Panc1 (cell line): ENCODE measurements around the gene RAP2A. TPM values are rescaled to one million over a fixed set of nuclear protein-coding genes. Genes with fewer than 3 reads are reported as not detected.

Experiments used
- ATAC-seq: fragments of 200-7000 bp; cut with Tn5 transposase; 2 replicates; pipeline ENCODE4 v1.9.1; 2020; ENCODE audit warnings: mild to moderate bottlenecking, moderate library complexity
- BruUV-seq: library from RNA; stranded (reverse); fragments of 400-500 nt; replicated peaks from 2 replicates; lab custom pipeline; 2021; lab: Mats Ljungman, UMichigan
- CTCF ChIA-PET: fragments of 300-600 bp; sonication (Branson Sonifier 250); formaldehyde crosslinking; loops from one replicate; lab custom pipeline; 2022; ENCODE audit warnings: antibody characterized with exemption; lab: Charles Lee
- POLR2A ChIA-PET: fragments of 300-600 bp; sonication (Branson Sonifier 250); formaldehyde crosslinking; loops from one replicate; lab custom pipeline; 2022; ENCODE audit warnings: antibody characterized with exemption; lab: Charles Lee
- DNase-seq: peaks from one replicate; pipeline ENCODE4 v3.0.0-alpha.2; 2010; ENCODE audit warnings: low read depth, low spot score
- H3K27ac ChIP-seq: 2 replicates; pipeline ENCODE4 v1.5.1; 2011; ENCODE audit warnings: mild to moderate bottlenecking, low read length, inconsistent platforms
- H3K27me3 ChIP-seq: fragments of 200-500 bp; sonication (Bioruptor generic); 2 replicates; pipeline ENCODE4 v1.6.0; 2014; ENCODE audit warnings: low read length, inconsistent platforms; ENCODE audit not compliant: control insufficient read depth, insufficient read depth
- H3K36me3 ChIP-seq: fragments of 200-500 bp; sonication (Bioruptor generic); 2 replicates; pipeline ENCODE4 v1.5.1; 2014; ENCODE audit warnings: inconsistent platforms, mild to moderate bottlenecking, low read length, moderate library complexity; ENCODE audit not compliant: control insufficient read depth, insufficient read depth
- H3K4me1 ChIP-seq: 2 replicates; pipeline ENCODE4 v1.5.1; 2011; ENCODE audit warnings: inconsistent platforms, mild to moderate bottlenecking, low read length, moderate library complexity; ENCODE audit not compliant: control insufficient read depth, insufficient read depth
- H3K4me3 ChIP-seq, 2 experiments: 2 replicates each; pipeline ENCODE4 v1.5.1; 2011 to 2012; ENCODE audit warnings: low read depth in 2 of 2, low read length in 2 of 2, mild to moderate bottlenecking in 2 of 2, inconsistent platforms in 1 of 2, moderate library complexity in 1 of 2
- H3K9me3 ChIP-seq: fragments of 200-500 bp; sonication (Bioruptor generic); 2 replicates; pipeline ENCODE4 v1.5.1; 2014; ENCODE audit warnings: low read depth, mild to moderate bottlenecking, inconsistent platforms, low read length, moderate library complexity; ENCODE audit not compliant: control insufficient read depth, insufficient read depth
- CTCF ChIP-seq: fragments of 450-650 bp; IDR thresholded peaks from 2 replicates; pipeline ENCODE4 v1.5.1; 2017; ENCODE audit warnings: mild to moderate bottlenecking
- POLR2AphosphoS5 ChIP-seq: IDR thresholded peaks from 2 replicates; pipeline ENCODE4 v1.6.1; 2012; ENCODE audit warnings: mild to moderate bottlenecking, low read depth, low read length, moderate library complexity
- SIN3A ChIP-seq: IDR thresholded peaks from 2 replicates; pipeline ENCODE4 v1.6.1; 2012; ENCODE audit warnings: low read depth, mild to moderate bottlenecking, low read length, moderate library complexity, borderline replicate concordance; ENCODE audit not compliant: insufficient read depth
- TCF7L2 ChIP-seq: IDR thresholded peaks from 2 replicates; pipeline ENCODE4 v1.6.1; 2011; ENCODE audit warnings: mild to moderate bottlenecking, low read depth, low read length, inconsistent platforms
- in situ Hi-C: cut with HindIII; loops from 2 replicates; pipeline ENCODE4 v1.10.0; 2016; ENCODE audit warnings: low sequenced_read_pairs, low pct_unique_long_range_greater_than_20kb
- intact Hi-C: fragments of 100-400 bp; cut with micrococcal nuclease; formaldehyde crosslinking; loops from one replicate; pipeline ENCODE4 v1.10.0; 2022; ENCODE audit not compliant: unreplicated experiment
- total RNA-seq: library from RNA; stranded (reverse); gene quantifications from one replicate; pipeline ENCODE4 v1.2.1, GENCODE V29; 2021; ENCODE audit not compliant: unreplicated experiment
- TF ChIP-seq, protein P1 (sequence below), 2 experiments: IDR thresholded peaks; 2 replicates each; pipeline ENCODE4 v1.6.1; 2011 to 2012; ENCODE audit warnings: low read depth in 2 of 2, control low read depth in 1 of 2, low read length in 1 of 2, mild to moderate bottlenecking in 1 of 2, moderate library complexity in 1 of 2; ENCODE audit not compliant: insufficient read depth in 1 of 2

RAP2A gene
- total RNA-seq, 1 experiment from 2014 or later: 44.3 TPM

DNA sequence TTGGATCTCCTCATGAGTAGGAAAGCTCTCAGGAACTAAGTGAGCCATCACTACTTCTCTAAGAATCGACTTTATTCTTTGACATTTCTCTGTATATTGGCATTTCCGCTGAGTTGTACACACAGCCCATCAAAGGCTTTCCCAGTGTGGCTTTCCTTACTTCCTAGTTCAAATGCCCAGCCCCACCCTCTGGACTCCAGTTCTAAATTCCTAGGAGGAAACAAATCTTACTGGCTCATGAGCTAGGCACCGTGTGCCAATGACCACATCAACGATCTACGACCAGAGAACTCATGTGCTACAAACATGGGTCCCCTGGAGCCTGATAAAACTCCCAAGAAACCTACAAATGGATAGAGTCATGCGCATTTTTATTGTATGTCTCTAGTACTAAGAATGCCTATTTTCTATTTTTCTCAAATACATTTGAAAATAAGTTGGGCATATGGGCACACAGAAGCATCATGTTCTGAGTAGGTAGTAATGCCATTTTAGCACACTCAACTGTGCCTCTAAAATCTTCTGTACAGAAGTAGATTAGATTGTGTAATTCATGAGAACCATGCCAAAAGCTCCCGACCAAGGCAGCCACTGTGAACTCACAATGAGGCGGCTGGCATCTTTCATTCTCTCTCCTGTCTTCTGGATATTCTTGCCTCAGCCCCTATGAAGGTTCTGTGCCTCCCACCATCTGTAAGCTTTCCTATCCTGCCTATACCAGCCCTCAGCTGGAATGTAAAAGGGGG is 10.5 kb upstream of the RAP2A start:
- Histone ChIP-seq H3K4me1 (no peaks in the 10 kb centered on the region), H3K36me3 (no peaks in the 10 kb centered on the region), H3K27me3 (no peaks in the 10 kb centered on the region), H3K27ac (no peak overlapping the region), H3K9me3 (no peaks in the 10 kb centered on the region), H3K4me3 (no peak overlapping the region)
- intact Hi-C loops: no loop called here
- DNase-seq (no peak), ATAC-seq (no peak)
- BruUV-seq: no TSS peak
- in situ Hi-C loops: no loop called here
- ChIA-PET CTCF (no interaction called here), POLR2A (no interaction called here)
- no peak for TF ChIP-seq SIN3A
- TF ChIP-seq, protein P1, sequence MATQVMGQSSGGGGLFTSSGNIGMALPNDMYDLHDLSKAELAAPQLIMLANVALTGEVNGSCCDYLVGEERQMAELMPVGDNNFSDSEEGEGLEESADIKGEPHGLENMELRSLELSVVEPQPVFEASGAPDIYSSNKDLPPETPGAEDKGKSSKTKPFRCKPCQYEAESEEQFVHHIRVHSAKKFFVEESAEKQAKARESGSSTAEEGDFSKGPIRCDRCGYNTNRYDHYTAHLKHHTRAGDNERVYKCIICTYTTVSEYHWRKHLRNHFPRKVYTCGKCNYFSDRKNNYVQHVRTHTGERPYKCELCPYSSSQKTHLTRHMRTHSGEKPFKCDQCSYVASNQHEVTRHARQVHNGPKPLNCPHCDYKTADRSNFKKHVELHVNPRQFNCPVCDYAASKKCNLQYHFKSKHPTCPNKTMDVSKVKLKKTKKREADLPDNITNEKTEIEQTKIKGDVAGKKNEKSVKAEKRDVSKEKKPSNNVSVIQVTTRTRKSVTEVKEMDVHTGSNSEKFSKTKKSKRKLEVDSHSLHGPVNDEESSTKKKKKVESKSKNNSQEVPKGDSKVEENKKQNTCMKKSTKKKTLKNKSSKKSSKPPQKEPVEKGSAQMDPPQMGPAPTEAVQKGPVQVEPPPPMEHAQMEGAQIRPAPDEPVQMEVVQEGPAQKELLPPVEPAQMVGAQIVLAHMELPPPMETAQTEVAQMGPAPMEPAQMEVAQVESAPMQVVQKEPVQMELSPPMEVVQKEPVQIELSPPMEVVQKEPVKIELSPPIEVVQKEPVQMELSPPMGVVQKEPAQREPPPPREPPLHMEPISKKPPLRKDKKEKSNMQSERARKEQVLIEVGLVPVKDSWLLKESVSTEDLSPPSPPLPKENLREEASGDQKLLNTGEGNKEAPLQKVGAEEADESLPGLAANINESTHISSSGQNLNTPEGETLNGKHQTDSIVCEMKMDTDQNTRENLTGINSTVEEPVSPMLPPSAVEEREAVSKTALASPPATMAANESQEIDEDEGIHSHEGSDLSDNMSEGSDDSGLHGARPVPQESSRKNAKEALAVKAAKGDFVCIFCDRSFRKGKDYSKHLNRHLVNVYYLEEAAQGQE (IDR thresholded peaks at IDR 0.05; ENCODE audit: insufficient read depth in 1 of 2, low read depth in 2 of 2, low read length in 1 of 2): no peak
- no peak for TF ChIP-seq TCF7L2
- TF ChIP-seq POLR2AphosphoS5: no peak

DNA sequence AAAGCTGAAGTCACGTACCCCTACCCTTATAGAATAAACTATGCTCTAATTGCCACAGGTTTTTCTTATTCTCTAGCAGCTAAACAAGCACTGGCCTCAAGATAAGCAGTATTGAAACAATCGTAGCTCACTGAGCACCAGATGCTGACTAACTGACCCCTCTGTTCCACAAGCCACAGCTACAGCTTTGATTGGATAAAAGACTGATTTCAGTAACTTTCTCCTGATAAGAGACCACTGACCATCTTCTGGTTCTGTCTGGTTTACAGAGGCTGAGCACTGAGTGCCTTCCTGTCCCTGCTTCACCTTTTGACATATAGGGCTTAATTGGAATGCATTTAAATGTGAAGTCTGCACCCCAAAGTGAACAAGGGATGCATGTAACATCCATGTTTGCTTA is 8.4 kb upstream of the RAP2A start:
- no peaks in the 10 kb centered on the region for H3K36me3 ChIP-seq
- no peaks in the 10 kb centered on the region for H3K27me3 ChIP-seq
- TF ChIP-seq CTCF (no peak), SIN3A (no peak), TCF7L2 (no peak), POLR2AphosphoS5 (no peak)
- TF ChIP-seq, protein P1 (IDR thresholded peaks at IDR 0.05; ENCODE audit: insufficient read depth in 1 of 2, low read depth in 2 of 2, low read length in 1 of 2): no peak
- DNase-seq: no peak
- no peak for ATAC-seq
- H3K4me1 ChIP-seq: peaks cover 2% of the 10 kb centered on the region; the same call in 1 of the 2 replicates
- ChIA-PET POLR2A (no interaction called here), CTCF (no interaction called here)
- intact Hi-C loops (no loop called here), in situ Hi-C loops (no loop called here)
- H3K9me3 ChIP-seq: no peaks in the 10 kb centered on the region
- BruUV-seq: no TSS peak
- H3K27ac ChIP-seq: no peak overlapping the region
- no peak overlapping the region for H3K4me3 ChIP-seq
